Measurements from ENCODE around the gene PTPA.

PTPA gene

DNA sequence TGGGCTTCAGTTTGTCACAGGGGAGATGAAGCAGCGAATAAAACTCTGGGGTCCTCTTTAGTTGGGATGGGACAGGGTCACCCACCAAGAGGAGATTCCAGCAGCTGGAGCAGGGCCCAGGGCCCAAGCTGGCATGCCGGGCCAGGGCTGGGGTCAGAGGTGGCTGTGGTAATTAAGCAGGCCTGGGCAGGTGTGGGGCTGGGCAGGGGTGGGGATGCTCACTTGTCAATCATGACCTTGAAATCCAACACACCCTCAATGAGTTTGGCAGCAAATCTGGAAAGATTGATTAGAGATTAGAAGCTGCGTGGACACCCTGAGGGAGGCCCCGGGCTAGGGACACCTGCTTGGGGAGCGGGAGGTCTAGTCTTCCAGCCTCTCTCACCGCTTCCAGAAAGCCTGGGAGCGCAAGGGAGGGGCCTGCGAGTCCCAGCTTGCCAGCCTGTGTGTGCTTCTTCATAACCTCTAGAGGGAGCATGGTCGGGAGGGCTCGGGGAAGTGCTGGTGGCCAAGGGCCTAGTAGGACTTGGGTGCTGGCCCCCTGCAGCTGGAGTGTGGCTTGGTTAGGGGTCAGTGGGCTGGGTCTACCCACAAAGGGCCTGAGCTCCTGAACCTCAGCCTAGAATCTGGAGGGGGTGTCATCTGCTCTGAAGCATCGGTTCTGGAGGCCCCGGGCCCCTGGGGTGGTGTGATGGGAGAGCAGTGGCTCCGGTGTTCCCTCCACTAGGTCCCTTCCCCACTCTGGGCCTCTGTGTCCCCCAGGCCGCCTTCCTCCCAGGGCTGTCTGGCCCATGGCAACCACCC lies 8.2 kb upstream of the PTPA start:
- in situ Hi-C loops (cut with HindIII; ENCODE audit: low pct_ligation_motif_present, low sequenced_read_pairs) = no loop called here

DNA sequence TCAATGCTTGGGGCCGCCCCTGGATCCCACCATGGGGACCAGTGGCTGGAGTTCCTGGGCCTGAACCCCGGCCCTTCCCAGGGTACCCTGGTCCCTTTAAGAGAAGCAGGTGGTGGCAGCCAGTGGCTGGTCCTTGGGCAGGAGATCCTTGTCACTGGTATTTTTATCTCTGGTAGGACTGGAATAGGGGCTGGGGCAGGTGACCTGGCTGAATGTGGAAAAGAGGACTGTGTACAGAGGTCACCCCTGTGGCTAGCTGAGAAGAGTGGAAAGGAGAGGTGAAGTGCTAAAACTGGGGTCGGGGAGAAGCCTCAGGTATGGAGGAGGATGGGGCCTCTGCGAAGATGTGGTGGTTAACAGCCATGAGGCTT lies 7.6 kb upstream of the PTPA start:
- H3K27ac ChIP-seq = no peak overlapping the region
- in situ Hi-C loops (cut with HindIII; ENCODE audit: low pct_ligation_motif_present, low sequenced_read_pairs) = no loop called here
- TF ChIP-seq, protein P1, sequence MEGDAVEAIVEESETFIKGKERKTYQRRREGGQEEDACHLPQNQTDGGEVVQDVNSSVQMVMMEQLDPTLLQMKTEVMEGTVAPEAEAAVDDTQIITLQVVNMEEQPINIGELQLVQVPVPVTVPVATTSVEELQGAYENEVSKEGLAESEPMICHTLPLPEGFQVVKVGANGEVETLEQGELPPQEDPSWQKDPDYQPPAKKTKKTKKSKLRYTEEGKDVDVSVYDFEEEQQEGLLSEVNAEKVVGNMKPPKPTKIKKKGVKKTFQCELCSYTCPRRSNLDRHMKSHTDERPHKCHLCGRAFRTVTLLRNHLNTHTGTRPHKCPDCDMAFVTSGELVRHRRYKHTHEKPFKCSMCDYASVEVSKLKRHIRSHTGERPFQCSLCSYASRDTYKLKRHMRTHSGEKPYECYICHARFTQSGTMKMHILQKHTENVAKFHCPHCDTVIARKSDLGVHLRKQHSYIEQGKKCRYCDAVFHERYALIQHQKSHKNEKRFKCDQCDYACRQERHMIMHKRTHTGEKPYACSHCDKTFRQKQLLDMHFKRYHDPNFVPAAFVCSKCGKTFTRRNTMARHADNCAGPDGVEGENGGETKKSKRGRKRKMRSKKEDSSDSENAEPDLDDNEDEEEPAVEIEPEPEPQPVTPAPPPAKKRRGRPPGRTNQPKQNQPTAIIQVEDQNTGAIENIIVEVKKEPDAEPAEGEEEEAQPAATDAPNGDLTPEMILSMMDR (IDR thresholded peaks at IDR 0.05; ENCODE audit: low read depth, low read length, missing control alignments) = no peak
- no peaks in the 10 kb centered on the region for H3K27me3 ChIP-seq (replicated peaks)
- no peak overlapping the region for H3K4me3 ChIP-seq (ENCODE audit: low read depth, low read length)
- DNase-seq = no peak
- H3K36me3 ChIP-seq (replicated peaks) = no peaks in the 10 kb centered on the region

More for the DNA sequence above, 8.2 kb upstream of the PTPA start:
- TF ChIP-seq, protein P1 (IDR thresholded peaks at IDR 0.05; ENCODE audit: low read depth, low read length, missing control alignments) = peak; percentile 85
- peak; percentile 44 for DNase-seq
- Histone ChIP-seq H3K36me3 (replicated peaks) (no peaks in the 10 kb centered on the region), H3K27me3 (replicated peaks) (no peaks in the 10 kb centered on the region), H3K4me3 (ENCODE audit: low read depth, low read length) (no peak overlapping the region), H3K27ac (no peak overlapping the region)

DNA sequence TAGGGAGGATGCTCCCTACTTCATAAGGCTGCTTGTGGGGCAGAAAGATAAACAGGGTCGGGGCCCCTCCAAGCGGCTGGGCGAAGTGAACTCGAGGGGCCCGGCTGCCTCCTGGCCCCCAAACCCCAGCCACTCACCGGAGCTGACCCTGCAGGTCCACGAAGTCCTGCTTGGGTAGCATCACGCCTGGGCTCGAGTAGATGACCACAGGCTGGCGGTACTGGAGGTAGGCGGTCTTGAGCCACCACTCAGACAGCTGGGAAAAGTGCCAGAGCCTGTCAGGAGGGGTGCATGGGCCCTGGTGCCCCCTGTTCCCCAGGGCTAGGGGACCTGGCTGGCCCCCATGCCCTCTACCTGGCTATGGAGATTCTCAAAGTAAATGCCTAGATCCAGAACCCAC lies 7.2 kb upstream of the PTPA start:
- H3K4me3 ChIP-seq (ENCODE audit: low read depth, low read length) = no peak overlapping the region
- H3K27me3 ChIP-seq (replicated peaks) = no peaks in the 10 kb centered on the region
- in situ Hi-C loops (cut with HindIII; ENCODE audit: low pct_ligation_motif_present, low sequenced_read_pairs) = no loop called here
- H3K27ac ChIP-seq = no peak overlapping the region
- TF ChIP-seq, protein P1 (IDR thresholded peaks at IDR 0.05; ENCODE audit: low read depth, low read length, missing control alignments) = no peak
- H3K36me3 ChIP-seq (replicated peaks) = no peaks in the 10 kb centered on the region
- no peak for DNase-seq

DNA sequence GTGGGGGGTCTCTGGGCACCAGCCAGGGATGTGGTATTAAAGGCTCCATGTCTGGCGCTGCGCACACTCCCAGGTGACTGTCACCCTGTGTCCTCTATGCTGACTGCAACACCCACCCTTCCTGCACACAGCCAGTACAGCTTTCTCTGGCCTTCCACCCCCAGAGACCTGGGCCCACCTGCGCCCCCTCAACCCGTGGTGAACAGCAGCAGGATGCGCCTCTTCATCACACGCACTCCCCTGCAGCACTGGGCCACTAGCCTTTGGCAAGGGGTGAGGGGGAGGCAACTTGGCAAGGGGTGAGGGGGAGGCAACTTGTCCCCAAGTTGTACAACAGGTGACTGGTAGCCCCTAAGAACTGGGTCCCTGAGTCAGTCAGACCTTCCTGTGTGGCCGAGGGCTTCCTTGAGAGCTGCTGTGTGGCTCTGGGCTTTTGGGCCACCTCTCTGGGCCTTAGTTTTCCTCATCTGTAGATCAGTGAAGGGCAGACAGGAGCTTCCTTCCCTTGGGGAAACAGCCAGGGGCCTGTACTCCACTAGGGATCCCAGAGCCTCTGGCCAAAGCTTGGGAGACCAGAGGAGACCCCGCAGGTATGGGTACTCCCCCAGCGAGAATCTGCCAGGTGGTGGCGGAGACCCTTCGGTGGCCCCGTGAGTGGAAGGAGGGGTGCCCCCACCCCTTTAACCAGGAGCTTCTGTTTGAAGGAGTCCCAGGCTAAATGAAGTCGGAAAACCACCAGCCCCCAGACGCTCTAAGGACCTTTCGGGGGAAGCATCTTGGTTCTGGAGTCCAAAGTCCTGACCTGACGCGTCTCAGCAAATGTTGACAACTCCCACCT lies 5.1 kb upstream of the PTPA start:
- in situ Hi-C loops (cut with HindIII; ENCODE audit: low pct_ligation_motif_present, low sequenced_read_pairs) = no loop called here
- Histone ChIP-seq H3K4me3 (ENCODE audit: low read depth, low read length) (no peak overlapping the region), H3K27me3 (replicated peaks) (no peaks in the 10 kb centered on the region), H3K27ac (no peak overlapping the region), H3K36me3 (replicated peaks) (no peaks in the 10 kb centered on the region)
- TF ChIP-seq, protein P1 (IDR thresholded peaks at IDR 0.05; ENCODE audit: low read depth, low read length, missing control alignments) = no peak
- DNase-seq = no peak

DNA sequence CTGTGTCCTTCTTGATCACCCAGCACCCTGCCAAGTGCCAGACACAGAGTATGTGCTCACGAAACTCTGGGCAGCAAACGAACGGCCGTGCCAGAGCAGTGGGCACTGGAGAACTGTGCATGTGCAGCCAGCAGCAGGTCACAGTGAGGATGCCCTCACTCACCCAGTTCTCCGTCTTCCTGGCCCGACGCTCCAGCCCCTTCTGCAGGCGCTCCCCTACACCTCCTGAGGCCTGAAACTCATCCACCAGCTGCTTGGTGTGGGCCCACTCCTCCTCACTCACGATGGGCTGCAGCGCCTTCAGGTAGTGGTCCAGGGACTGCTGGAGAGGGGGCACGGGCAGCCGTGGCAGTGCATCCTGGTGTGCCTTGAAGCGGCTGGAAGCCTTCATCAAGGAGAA lies 3.6 kb upstream of the PTPA start:
- no peak for DNase-seq
- Histone ChIP-seq H3K27ac (no peak overlapping the region), H3K4me3 (ENCODE audit: low read depth, low read length) (no peak overlapping the region), H3K27me3 (replicated peaks) (no peaks in the 10 kb centered on the region), H3K36me3 (replicated peaks) (no peaks in the 10 kb centered on the region)
- TF ChIP-seq, protein P1 (IDR thresholded peaks at IDR 0.05; ENCODE audit: low read depth, low read length, missing control alignments) = no peak
- in situ Hi-C loops (cut with HindIII; ENCODE audit: low pct_ligation_motif_present, low sequenced_read_pairs) = no loop called here

Data from brain microvascular endothelial cell (primary cell).